ENCODE data around the gene KIAA0513. TPM values are rescaled to one million over a fixed set of nuclear protein-coding genes. Genes with fewer than 3 reads are reported as not detected.
A peak's percentile ranks its signal among the peaks of the same experiment; 100 is the strongest.

The KIAA0513 gene
- total and polyA plus RNA-seq, 2 of the 13 experiments (the other 11 are each of a cell fraction or from before 2014, with no cell fraction given) = 1.8 TPM

DNA sequence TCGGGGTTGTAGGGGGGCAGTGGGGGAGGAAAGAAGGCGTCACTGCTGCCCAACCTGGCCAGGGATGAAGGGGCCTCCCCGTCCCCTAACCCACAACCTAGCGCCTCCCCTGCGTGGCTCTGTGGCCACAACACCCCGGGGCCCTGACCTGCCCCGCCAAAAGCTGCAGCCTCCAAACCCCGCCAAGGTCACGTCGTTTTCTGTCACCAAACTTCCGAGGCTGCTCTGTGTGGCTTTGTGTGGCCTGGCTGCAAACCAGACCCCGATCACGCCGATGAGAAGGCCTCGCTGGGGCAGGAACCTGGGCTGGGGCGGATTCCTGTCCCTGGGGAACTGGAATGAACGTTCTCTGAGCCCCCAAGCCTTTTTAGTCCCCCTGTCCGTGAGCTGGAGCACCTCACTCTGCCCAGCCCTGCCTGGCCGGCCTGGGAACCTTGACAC is 115.2 kb downstream of the KIAA0513 start:
- H3K9me3 ChIP-seq (ENCODE audit: low read length) = no peaks in the 10 kb centered on the region
- ATAC-seq (peak; percentile 6), DNase-seq (ENCODE audit: low spot score) (no peak), FAIRE-seq (no peak)
- in situ Hi-C loops (cut with HindIII; ENCODE audit: extremely low pct_ligation_motif_present, low pct_unique_long_range_greater_than_20kb) = no loop called here
- H3K4me2 ChIP-seq (ENCODE audit: low read depth, low read length) = peak overlapping the region; percentile 77
- no peak overlapping the region; the same call in 1 of the 2 replicates for H3K9ac ChIP-seq (ENCODE audit: insufficient read depth, low read depth, low read length)
- no peaks in the 10 kb centered on the region for H3K36me3 ChIP-seq (replicated peaks in 1 of 2; ENCODE audit: control insufficient read depth in 1 of 2, insufficient read depth in 2 of 2, low read length in 2 of 2)
- 11% methylated on average over 11 of the region's 19 CpGs for WGBS (ENCODE audit: low lambda C conversion rate)
- H3K4me1 ChIP-seq (ENCODE audit: insufficient read depth, low read length) = peaks cover 99% of the 10 kb centered on the region
- intact Hi-C loops (cut with micrococcal nuclease; ENCODE audit: unreplicated experiment) = no loop called here
- no peaks in the 10 kb centered on the region for H4K20me1 ChIP-seq (ENCODE audit: insufficient read depth, low read length)
- POLR2A ChIA-PET = interaction anchor here (1.1 to 11.3 kb wide), 8 partner anchors 8 to 58 kb away, joined by 4 to 293 read pairs (median 4); no protein-coding TSS in a partner anchor
- CTCF ChIA-PET (ENCODE audit: low intra/inter-chr PET ratio, low total read pairs) = no interaction called here
- H2AFZ ChIP-seq (ENCODE audit: low read length) = no peak overlapping the region
- H3K27me3 ChIP-seq (ENCODE audit: control insufficient read depth in 1 of 2, insufficient read depth in 2 of 2, low read length in 2 of 2) = peaks cover 3 to 43% of the 10 kb centered on the region in 2 experiments
- BruUV-seq (replicated peaks) = no TSS peak
- no peaks in the 10 kb centered on the region for H3K79me2 ChIP-seq (ENCODE audit: insufficient read depth, low read length)
- peak overlapping the region; percentile 6 to 59 (median 11); a peak in 2 of 6 replicates for H3K4me3 ChIP-seq (replicated peaks in 1 of 3; ENCODE audit: insufficient read depth in 1 of 3, low read depth in 2 of 3, low read length in 3 of 3)
- H3K27ac ChIP-seq (ENCODE audit: extremely low read length, insufficient read depth, low read length) = no peak overlapping the region
- TF ChIP-seq KDM2A (CRISPR knock-in tag; IDR thresholded peaks at IDR 0.05; ENCODE audit: borderline replicate concordance, low read depth) (0 out of 2 replicates have a peak, but pooled peaks have one; percentile 30), TFDP2 (CRISPR knock-in tag; IDR thresholded peaks at IDR 0.05) (no peak), ZNF329 (CRISPR knock-in tag; IDR thresholded peaks at IDR 0.05; ENCODE audit: low read depth) (no peak), ARNTL (CRISPR knock-in tag; IDR thresholded peaks at IDR 0.05) (no peak), ZKSCAN5 (CRISPR knock-in tag; IDR thresholded peaks at IDR 0.05) (no peak), MIER3 (CRISPR knock-in tag; IDR thresholded peaks at IDR 0.05; ENCODE audit: borderline replicate concordance) (no peak), ZNF343 (CRISPR knock-in tag; IDR thresholded peaks at IDR 0.05) (no peak), TGIF2 (CRISPR knock-in tag; IDR thresholded peaks at IDR 0.05) (peak; percentile 62; the same call in 1 of the 2 replicates), ZNF607 (CRISPR knock-in tag; IDR thresholded peaks at IDR 0.05; ENCODE audit: borderline replicate concordance) (no peak), ZNF792 (CRISPR knock-in tag; IDR thresholded peaks at IDR 0.05) (no peak), ZFP1 (CRISPR knock-in tag; IDR thresholded peaks at IDR 0.05) (no peak), ZNF614 (CRISPR knock-in tag; IDR thresholded peaks at IDR 0.05; ENCODE audit: borderline replicate concordance) (no peak), WIZ (CRISPR knock-in tag; IDR thresholded peaks at IDR 0.05) (0 out of 2 replicates have a peak, but pooled peaks have one; percentile 40)
- TF ChIP-seq, protein P1, sequence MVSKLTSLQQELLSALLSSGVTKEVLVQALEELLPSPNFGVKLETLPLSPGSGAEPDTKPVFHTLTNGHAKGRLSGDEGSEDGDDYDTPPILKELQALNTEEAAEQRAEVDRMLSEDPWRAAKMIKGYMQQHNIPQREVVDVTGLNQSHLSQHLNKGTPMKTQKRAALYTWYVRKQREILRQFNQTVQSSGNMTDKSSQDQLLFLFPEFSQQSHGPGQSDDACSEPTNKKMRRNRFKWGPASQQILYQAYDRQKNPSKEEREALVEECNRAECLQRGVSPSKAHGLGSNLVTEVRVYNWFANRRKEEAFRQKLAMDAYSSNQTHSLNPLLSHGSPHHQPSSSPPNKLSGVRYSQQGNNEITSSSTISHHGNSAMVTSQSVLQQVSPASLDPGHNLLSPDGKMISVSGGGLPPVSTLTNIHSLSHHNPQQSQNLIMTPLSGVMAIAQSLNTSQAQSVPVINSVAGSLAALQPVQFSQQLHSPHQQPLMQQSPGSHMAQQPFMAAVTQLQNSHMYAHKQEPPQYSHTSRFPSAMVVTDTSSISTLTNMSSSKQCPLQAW (CRISPR knock-in tag; IDR thresholded peaks at IDR 0.05) = no peak
- TF ChIP-seq, protein P2, sequence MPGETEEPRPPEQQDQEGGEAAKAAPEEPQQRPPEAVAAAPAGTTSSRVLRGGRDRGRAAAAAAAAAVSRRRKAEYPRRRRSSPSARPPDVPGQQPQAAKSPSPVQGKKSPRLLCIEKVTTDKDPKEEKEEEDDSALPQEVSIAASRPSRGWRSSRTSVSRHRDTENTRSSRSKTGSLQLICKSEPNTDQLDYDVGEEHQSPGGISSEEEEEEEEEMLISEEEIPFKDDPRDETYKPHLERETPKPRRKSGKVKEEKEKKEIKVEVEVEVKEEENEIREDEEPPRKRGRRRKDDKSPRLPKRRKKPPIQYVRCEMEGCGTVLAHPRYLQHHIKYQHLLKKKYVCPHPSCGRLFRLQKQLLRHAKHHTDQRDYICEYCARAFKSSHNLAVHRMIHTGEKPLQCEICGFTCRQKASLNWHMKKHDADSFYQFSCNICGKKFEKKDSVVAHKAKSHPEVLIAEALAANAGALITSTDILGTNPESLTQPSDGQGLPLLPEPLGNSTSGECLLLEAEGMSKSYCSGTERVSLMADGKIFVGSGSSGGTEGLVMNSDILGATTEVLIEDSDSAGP (CRISPR knock-in tag; IDR thresholded peaks at IDR 0.05; ENCODE audit: borderline replicate concordance) = no peak
- TF ChIP-seq, protein P3, sequence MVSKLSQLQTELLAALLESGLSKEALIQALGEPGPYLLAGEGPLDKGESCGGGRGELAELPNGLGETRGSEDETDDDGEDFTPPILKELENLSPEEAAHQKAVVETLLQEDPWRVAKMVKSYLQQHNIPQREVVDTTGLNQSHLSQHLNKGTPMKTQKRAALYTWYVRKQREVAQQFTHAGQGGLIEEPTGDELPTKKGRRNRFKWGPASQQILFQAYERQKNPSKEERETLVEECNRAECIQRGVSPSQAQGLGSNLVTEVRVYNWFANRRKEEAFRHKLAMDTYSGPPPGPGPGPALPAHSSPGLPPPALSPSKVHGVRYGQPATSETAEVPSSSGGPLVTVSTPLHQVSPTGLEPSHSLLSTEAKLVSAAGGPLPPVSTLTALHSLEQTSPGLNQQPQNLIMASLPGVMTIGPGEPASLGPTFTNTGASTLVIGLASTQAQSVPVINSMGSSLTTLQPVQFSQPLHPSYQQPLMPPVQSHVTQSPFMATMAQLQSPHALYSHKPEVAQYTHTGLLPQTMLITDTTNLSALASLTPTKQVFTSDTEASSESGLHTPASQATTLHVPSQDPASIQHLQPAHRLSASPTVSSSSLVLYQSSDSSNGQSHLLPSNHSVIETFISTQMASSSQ (IDR thresholded peaks at IDR 0.05; ENCODE audit: low read depth) = no peak
- TF ChIP-seq, protein P3 (CRISPR knock-in tag; IDR thresholded peaks at IDR 0.05; ENCODE audit: borderline replicate concordance) = no peak

Measured in HepG2 (cell line).